GM10266 (cell line): Measurements from ENCODE around the gene ZNF180.
"Not testable (repeated sequence)": the region's sequence is repeated elsewhere in the genome, so short reads cannot be mapped to it uniquely, and the experiment has no call there.

Source experiments
- DNase-seq: peaks from one replicate; pipeline ENCODE4 v3.0.0; 2012; ENCODE audit errors: extremely low spot score
- TF ChIP-seq, protein P1 (sequence below): IDR thresholded peaks from 2 replicates; pipeline ENCODE4 v1.5.1; 2012; ENCODE audit warnings: mild to moderate bottlenecking, low read depth; ENCODE audit not compliant: control insufficient read depth, insufficient read depth; ENCODE audit errors: missing control alignments

ZNF180 gene

GRCh38 chr19:44498988-44499387, 1.3 kb downstream of the ZNF180 start:
- DNase-seq, result no peak
- TF ChIP-seq, protein P1, sequence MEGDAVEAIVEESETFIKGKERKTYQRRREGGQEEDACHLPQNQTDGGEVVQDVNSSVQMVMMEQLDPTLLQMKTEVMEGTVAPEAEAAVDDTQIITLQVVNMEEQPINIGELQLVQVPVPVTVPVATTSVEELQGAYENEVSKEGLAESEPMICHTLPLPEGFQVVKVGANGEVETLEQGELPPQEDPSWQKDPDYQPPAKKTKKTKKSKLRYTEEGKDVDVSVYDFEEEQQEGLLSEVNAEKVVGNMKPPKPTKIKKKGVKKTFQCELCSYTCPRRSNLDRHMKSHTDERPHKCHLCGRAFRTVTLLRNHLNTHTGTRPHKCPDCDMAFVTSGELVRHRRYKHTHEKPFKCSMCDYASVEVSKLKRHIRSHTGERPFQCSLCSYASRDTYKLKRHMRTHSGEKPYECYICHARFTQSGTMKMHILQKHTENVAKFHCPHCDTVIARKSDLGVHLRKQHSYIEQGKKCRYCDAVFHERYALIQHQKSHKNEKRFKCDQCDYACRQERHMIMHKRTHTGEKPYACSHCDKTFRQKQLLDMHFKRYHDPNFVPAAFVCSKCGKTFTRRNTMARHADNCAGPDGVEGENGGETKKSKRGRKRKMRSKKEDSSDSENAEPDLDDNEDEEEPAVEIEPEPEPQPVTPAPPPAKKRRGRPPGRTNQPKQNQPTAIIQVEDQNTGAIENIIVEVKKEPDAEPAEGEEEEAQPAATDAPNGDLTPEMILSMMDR, result no peak

- TF ChIP-seq, protein P1, result no peak
- DNase-seq, result no peak
These were observed 3.6 kb downstream of the ZNF180 start for GRCh38 chr19:44496711-44497110.

DNA sequence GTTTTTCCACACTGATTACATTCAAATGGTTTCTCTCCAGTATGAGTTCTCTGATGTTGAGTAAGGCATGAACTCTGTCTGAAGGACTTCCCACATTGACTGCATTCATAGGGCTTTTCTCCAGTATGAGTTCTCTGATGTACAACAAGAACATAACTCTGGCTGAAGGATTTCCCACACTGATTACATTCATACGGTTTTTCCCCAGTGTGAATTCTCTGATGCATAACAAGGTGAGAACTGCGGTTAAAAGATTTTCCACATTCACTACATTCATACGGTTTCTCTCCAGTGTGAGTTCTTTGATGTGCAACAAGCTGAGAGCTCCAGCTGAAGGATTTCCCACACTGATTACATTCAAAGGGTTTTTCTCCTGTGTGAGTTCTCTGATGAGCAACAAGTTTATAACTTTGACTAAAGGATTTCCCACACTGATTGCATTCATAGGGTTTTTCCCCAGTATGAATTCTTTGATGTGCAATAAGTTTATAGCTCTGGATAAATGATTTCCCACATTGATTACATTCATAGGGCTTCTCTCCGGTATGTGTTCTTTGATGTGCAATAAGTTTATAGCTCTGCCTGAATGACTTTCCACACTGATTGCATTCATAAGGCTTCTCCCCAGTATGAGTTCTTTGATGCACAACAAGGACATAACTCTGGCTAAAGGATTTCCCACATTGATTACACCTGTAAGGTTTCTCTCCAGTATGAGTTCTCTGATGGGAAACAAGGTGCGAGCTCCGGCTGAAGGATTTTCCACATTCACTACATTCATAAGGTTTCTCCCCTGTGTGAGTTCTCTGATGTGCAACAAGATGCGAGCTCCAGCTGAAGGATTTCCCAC, 23.5 kb downstream of the ZNF180 start:
- TF ChIP-seq, protein P1, result no peak
- DNase-seq, result no peak

DNA sequence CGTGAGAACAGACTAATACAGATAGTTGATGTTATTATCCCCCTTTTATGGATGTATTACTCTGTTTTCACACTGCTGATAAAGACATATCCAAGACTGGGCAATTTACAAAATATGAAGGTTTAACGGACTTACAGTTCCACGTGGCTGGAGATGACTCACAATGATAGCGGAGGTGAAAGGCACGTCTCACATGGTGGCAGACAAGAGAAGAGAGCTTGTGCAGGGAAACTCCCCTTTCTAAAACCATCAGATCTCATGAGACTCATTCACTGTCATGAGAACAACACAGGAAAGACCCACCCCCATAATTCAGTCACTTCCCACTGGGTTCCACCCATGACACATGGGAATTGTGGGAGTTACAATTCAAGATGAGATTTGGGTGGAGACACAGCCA, 31.6 kb downstream of the ZNF180 start:
- DNase-seq, result not testable (repeated sequence)

GRCh38 chr19:44462600-44463286, 37.6 kb downstream of the ZNF180 start:
- not testable (repeated sequence) for DNase-seq

GRCh38 chr19:44456016-44456415, 44.3 kb downstream of the ZNF180 start:
- DNase-seq, result not testable (repeated sequence)

DNA sequence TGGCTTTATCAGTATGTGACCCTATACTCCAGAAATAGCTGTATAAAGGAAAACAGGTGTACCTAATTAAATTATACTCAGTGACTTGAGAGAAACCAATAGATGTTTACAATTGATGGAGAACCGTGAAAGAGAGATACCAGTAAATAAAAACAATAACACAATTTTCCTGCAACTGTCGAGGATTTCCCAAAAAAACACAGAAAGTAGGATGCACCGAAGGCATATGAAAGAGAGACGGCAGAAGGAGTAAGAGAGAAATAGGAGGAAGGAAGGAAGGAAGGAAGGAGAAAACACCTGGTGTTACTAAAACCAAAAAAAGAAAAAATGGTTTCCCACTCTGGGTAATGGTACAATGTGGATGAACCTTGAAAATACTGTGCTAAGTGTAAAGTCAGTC, 45.2 kb downstream of the ZNF180 start:
- no peak for DNase-seq
- TF ChIP-seq, protein P1, result no peak

DNA sequence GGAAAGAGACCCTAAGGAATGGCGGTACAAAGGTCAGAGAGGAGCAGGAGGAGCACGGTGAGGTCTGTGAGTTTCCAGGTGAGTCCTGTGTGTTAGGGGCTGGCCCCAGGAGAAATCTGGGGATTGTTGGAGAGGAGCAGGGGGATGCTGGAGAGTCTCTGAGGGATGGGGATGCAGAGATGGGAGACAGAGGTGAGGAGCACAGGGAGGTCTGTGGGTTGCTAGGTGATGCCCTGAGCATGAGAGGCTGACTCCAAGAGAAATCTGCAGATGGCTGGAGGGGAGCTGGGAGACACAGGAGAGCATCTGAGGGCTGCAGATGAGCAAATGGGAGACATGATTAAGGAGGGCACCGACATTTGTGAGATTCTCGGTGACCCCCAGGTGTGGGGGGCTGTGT, 48.0 kb downstream of the ZNF180 start:
- DNase-seq, result no peak
- TF ChIP-seq, protein P1, result no peak

DNA sequence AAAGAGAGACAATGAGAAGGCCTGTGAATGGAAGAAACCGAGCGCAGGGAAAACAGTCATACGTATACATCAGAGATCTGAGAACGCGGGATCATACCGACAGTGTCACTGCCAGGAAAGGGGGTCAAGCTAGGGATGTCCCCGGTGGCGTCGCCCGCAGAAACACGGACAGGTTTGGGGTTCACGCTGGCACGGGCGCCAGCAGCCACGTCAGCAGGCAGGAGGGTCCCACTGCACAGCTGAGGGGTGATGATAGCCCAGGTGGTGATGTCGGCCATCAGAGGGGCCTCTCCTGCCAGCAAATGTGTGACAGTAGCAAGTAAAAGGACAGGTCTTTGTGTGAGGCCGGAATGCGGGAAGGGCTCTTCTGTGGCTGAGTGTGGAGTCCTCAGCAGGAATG, 48.6 kb downstream of the ZNF180 start:
- TF ChIP-seq, protein P1, result no peak
- no peak for DNase-seq
